ENCODE data around the gene ARNT2. TPM values are rescaled to one million over a fixed set of nuclear protein-coding genes. Genes with fewer than 3 reads are reported as not detected.

Gene ARNT2
- polyA plus RNA-seq, 3 donors: 58.7 to 65.8 (median 61.3) TPM

DNA sequence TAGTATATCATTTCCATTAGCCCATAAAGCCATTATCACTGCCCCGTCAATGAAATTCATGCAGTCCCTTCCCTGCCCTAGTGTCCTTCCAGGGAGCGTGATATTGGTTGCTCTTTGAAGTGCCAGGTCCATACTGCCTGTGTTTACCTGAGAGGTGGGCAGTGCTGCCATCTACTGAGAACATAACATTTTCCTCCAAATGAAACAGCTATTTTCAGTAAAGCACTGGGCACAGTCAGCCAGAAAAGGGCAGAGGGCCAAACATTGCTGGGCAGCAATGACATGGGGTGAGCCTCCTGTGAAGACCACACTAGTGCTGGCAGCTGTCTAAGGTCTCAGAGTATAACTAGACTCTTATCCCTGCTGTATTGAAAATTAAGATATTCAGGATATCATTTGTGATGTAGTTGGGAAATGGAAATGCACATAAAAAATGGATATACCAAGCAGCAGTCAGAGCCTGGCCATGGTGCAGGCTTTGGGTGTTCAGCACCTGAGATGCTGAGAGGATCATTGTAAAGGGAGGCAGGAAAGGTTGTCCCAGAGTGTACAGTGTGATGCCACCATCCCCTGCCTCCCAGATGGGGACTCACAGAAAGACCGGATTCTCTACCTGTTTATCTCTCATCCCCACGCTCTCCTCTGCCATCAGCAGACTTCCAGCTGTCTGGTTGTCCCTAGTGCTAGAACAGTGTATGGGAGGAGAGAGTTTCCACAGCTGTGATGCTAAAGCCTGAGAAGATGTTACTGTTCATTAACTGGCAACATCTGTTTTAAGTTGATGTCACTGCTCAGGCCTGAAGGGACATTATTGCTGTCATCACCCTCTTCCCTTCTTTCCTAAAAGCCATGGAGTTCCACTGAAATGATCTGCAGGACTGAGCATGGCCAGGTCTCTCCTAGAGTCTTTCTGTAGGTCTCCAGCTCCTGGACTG lies 108.8 kb downstream of the ARNT2 start:
- DNase-seq: no peak

DNA sequence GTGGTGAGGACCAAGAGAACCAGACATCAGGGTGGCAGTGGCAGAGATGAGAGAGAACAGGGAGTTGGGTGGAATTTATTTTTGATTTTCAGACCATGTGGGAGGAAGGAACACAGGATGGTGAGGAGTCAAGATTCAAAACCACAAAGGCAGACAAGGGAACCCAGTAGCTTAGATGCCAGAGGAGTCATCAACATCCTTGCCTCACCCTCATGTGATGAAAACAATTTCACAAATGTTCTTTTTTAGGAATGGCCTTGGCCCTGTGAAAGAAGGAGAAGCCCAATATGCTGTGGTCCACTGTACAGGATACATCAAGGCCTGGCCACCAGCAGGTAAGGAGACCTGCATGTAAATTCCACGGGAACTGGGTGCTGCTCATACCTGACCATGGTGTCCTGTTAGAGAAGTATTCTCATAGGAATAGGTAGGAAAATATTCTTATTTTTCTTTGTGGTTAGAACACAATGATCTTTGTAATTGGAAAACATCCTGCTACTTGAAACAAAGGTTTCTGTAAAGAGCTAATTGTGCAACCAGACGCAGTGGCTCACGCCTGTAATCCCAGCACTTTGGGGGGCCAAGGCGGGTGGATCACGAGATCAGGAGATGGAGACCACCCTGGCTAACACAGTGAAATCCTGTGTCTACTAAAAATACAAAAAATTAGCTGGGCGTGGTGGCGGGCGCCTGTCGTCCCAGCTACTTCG lies 110.0 kb downstream of the ARNT2 start:
- DNase-seq: no peak

GRCh38 chr15:80517290-80517689 lies 113.1 kb downstream of the ARNT2 start:
- DNase-seq: no peak

DNA sequence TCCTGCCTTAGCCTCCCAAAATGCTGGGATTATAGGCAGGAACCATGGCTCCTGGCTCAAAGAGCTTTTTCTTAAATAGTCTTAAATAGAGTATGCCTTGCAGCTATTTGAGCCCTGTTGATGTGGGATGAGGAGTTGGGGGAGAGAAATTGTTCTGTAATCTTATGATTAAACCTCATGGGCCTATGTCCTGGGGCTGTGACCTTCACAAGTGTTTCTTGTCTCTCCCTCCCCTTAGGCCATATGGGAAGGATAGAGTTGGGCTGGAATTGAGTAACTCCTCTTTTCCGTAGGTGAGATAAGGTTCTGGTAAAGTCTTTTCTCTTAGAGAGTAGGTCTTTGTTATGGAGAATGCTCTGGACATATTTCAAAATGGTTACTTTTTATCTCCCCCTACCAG lies 114.3 kb downstream of the ARNT2 start:
- DNase-seq: no peak

GRCh38 chr15:80523746-80524145 lies 119.6 kb downstream of the ARNT2 start:
- no peak for DNase-seq

DNA sequence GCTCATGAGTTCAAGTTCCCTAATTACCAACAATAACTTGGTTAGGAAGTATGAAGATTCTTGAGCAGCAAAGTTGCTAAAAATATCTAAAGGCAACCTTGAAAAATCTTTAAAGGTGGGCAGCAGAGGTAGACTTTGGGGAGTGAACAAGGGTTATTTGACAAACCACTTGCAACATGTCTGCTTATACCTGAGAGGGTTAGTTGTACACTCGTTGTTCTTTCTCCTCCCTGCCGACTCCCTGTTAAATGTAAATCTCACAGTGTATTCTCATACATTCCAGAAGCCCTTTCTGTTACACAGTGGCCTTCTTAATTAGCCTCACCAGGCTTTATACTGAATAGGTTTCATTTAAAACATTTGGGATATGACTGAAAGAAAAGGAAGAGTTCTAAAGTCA lies 121.7 kb downstream of the ARNT2 start:
- DNase-seq: no peak

DNA sequence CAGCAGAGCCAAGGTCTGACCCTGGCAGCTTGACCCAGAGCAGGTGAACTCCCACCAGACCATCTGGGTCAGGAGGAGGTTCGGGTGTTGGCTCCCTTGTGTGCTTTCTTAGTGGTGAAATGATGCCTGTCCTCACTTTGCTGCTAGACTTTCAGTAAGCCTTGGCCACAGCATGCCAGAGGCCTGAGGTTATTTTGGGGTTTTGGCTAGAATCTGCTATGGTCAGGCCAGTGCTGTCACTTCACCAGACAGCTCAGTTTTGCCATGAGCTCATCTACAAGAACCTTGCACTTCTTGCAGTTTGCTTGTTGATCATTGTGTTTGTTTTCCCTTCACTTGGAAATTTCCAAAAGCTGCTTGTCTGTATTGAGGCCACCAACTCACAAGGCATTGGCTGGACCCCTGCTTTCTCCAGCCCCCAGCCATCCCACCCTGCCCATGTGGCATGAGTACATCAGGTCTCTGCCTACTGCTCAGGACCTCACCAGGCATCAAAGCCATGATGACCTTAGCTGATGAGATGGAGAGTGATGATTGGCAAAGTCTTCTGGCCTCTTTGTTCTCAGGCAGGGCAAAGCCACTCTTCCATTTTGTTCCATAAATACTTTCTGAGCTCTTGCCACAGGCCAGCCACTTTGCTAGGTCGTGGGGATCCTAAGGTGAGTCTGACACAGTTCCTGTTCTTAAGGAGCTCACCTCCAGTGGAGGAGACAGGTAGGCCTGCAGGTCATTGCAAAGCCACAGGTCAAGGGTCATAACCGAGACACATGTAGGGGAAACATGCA lies 122.6 kb downstream of the ARNT2 start:
- no peak for DNase-seq

DNA sequence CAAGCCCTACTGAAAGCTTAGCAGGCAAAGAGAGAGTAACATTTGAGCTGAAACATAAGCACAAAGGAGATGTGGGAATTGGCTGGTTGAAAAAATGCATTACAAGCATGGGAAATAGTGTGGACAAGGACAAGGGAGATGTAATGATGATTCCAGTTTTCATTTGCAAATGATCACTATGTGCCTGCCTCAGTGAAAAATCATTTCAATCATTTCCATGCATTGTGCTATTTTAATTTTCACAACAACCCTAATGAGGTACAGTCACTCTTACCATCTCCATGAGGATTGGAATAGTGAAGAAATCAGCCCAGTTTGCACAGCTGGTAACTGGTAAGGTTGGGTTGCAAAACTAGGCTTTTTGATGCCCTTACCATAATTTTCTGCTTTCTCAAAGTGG lies 123.2 kb downstream of the ARNT2 start:
- no peak for DNase-seq

- no peak for DNase-seq
Observed at GRCh38 chr15:80527961-80528360, 123.8 kb downstream of the ARNT2 start.

GRCh38 chr15:80530737-80531365 lies 126.7 kb downstream of the ARNT2 start:
- DNase-seq: no peak

- no peak for DNase-seq
Observed at GRCh38 chr15:80531388-80531787, 127.2 kb downstream of the ARNT2 start.

DNA sequence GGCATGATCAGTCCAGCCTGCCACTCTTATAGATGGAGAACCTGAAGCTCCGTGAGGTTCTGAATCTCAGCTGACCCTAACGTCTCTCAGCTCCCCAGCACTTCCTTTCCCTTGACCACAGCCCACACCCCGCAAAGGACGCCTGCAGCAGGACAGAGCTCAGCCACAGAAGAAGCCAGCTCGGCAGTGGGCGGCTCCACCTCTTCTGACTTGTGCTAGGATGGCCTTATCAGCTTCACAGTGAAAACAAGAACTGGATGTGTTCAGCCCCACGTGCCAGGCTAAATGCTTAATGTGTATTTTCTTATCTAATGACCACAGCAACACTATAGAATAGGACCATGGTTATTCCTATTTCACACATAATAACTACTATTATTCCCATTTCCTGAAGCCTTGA lies 127.6 kb downstream of the ARNT2 start:
- DNase-seq: no peak

DNA sequence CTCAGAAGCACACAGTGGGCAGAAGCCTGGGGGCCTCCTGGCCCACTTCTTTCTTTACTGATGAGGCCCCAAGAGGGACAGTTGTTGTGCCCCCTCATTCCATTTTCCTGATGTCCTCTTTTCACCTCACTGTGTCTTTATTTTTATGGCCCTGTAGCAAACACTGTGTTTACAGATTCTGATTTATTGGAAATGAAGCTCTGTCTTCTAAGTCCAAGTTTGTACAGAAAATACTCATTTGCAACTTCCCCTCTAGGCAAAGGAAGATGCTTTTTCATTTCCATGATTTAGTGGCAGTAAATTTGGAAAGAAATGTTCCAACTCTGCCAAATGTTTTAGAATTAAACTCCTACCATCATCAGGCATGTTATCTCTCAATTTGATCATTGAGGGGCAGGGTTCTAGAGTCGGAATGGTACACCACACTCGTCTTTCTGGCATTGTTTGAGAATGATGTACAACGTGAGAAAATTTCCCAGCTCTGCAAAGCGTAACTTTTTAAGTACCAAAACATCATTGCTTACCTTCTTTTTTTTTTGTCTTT lies 129.7 kb downstream of the ARNT2 start:
- no peak for DNase-seq

DNA sequence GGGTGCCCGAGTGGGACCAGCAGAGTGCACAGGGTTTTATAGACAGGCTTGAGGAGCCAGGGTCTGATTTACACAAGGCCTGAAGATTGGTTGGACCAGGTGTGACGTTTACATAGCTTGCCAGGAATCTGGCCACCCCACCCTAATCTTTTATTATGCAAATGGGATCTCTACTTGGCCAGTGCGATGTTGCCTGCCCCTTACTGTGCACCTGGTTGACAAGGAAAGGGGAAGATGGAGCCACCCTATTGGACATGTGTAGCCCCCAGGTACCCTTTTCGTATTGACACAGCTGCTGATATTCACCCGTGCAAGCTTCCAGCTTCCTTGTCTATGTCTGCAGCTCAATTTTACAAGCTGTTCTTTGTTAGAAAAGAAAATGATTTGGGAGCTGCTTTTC lies 132.0 kb downstream of the ARNT2 start:
- DNase-seq: no peak

DNA sequence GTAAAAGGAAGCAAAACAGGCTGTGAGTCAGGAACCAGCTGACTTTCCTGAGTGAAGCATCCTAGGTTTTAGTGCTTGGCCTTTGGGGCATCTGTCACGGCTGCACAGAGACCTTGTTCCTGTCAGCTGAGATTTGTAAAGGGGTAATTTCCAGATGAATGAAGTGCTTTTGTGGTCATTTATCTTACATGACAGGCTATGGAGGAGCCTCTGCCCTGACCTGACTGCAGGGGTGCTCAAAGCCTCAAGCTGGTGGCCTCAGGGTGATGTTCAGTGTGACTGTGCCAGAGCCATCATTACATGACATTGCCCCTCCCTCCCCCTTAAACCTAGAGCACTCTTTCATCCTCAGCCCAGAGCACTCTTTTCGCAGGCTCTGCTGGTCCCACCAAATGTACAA lies 132.5 kb downstream of the ARNT2 start:
- DNase-seq: no peak

- DNase-seq: no peak
Observed at GRCh38 chr15:80545078-80545477, 140.9 kb downstream of the ARNT2 start.

GRCh38 chr15:80547264-80547663 lies 143.1 kb downstream of the ARNT2 start:
- no peak for DNase-seq

DNA sequence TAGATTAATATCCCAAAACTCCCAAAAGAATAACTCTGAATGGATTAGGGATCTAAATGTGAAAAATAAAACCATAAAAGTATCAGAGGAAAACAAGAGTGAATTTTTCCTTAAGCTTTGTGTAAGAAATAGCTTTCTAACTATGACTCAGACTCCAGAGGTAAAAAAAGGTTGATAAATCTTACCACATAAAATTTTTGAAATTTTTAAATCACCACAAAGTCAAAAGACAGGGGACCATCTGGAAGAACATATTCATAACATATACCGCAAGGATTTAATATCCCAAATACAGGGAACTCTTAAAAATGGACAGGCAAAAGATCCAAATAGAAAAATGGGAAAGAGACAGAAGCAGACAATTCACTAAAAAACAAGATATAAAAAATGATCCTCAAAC lies 145.0 kb downstream of the ARNT2 start:
- DNase-seq: no peak

DNA sequence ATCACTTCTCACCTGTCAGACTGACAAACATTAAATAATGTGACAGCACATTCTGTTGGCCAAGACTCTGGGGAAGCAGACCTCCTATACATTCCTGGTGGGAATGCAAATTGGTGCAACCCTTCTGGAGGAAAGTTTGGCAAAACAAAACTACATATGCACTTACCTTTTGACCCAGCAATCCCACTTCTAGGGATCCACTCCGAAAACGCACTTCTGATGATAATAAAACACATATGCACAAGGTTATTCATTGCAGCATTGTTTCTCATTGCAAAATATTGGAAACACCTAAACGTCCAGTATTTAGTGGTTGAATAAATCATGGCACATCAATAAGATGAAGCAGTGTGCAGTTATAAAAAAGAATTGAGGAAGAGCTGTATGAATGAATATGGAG lies 145.5 kb downstream of the ARNT2 start:
- DNase-seq: no peak

- no peak for DNase-seq
Observed at GRCh38 chr15:80550219-80550907, 146.2 kb downstream of the ARNT2 start.

- DNase-seq: no peak
Observed at GRCh38 chr15:80550908-80551260, 146.7 kb downstream of the ARNT2 start.
